Tibial nerve (tissue), 4 donors: ENCODE measurements around the gene PSG4.

Experiments
- CTCF ChIP-seq, 5 experiments: fragments of 200-600 bp in 3 of 5; fragments of 450-650 bp in 2 of 5; sonication (generic) in 3 of 5; IDR thresholded peaks; one replicate each; pipeline ENCODE4 v1.5.1; 2016 to 2019; ENCODE audit warnings: antibody characterized with exemption in 5 of 5, mild to moderate bottlenecking in 3 of 5, moderate library complexity in 2 of 5
- EP300 ChIP-seq, 2 donors: sonication (generic); formaldehyde crosslinking; IDR thresholded peaks; one replicate each; pipeline ENCODE4 v1.6.1; 2017; ENCODE audit warnings: antibody characterized with exemption in 2 of 2, mild to moderate bottlenecking in 1 of 2
- POLR2A ChIP-seq, 2 donors: fragments of 450-650 bp; IDR thresholded peaks; one replicate each; pipeline ENCODE4 v1.6.1; 2017; ENCODE audit warnings: antibody characterized with exemption in 2 of 2, mild to moderate bottlenecking in 2 of 2, moderate library complexity in 2 of 2

DNA sequence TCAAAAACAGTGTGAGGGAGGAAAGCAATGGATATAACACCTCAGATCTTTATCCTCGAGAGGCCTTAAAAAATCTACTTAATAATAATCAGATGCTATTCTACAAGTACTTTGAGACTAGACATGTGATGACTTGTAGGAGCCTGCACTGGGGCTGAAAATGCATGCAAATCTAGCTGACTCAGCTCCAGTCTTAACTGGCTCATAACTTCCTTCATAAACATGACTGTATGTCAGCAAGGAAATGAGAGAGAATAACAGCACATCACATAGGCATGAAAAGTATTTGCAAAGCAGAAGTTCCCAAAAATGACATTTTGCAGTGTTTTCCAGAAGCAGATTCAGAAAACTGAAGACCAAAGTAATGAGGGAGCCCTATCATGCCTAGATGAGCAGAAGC lies 57.2 kb downstream of the PSG4 start:
- TF ChIP-seq CTCF (IDR thresholded peaks at IDR 0.05) (no peak), POLR2A (IDR thresholded peaks at IDR 0.05) (no peak), EP300 (IDR thresholded peaks at IDR 0.05) (no peak)
